HT1080 (cell line): ENCODE measurements around the gene TMIGD1. TPM values are rescaled to one million over a fixed set of nuclear protein-coding genes. Genes with fewer than 3 reads are reported as not detected.

Experiments
- DNase-seq: peaks from one replicate; pipeline ENCODE4 v3.0.0-alpha.2; 2015; ENCODE audit warnings: low read depth
- total RNA-seq: library from RNA; depleted of rRNA; stranded (reverse); fragments of >200 nt; shearing (Covaris generic); gene quantifications from 2 replicates; pipeline ENCODE4 v1.2.3, GENCODE V29; 2014

Gene TMIGD1
- total RNA-seq, 1 experiment from 2014 or later, result not detected

- DNase-seq, result peak; percentile 87
These were observed 1.8 kb downstream of the TMIGD1 start for GRCh38 chr17:30332057-30332542.

- no peak for DNase-seq
These were observed 7.0 kb downstream of the TMIGD1 start for GRCh38 chr17:30326809-30327208.

- no peak for DNase-seq
These were observed 9.1 kb downstream of the TMIGD1 start for GRCh38 chr17:30324723-30325122.

GRCh38 chr17:30323895-30324319 is 9.9 kb downstream of the TMIGD1 start:
- peak; percentile 71 for DNase-seq

GRCh38 chr17:30323262-30323894 is 10.5 kb downstream of the TMIGD1 start:
- DNase-seq, result no peak

- no peak for DNase-seq
These were observed 12.5 kb downstream of the TMIGD1 start for GRCh38 chr17:30321314-30321713.

GRCh38 chr17:30318155-30318554 is 15.7 kb downstream of the TMIGD1 start:
- peak; percentile 57 for DNase-seq

- no peak for DNase-seq
These were observed 17.1 kb downstream of the TMIGD1 start for GRCh38 chr17:30316736-30317135.

- DNase-seq, result no peak
These were observed 18.8 kb downstream of the TMIGD1 start for GRCh38 chr17:30315106-30315505.

GRCh38 chr17:30314474-30314873 is 19.4 kb downstream of the TMIGD1 start:
- no peak for DNase-seq

- DNase-seq, result no peak
These were observed 21.6 kb downstream of the TMIGD1 start for GRCh38 chr17:30312226-30312625.

GRCh38 chr17:30310562-30310961 is 23.3 kb downstream of the TMIGD1 start:
- DNase-seq, result no peak

- DNase-seq, result peak; percentile 11
These were observed 24.3 kb downstream of the TMIGD1 start for GRCh38 chr17:30309591-30309990.

GRCh38 chr17:30308406-30308805 is 25.5 kb downstream of the TMIGD1 start:
- no peak for DNase-seq

- DNase-seq, result no peak
These were observed 29.1 kb downstream of the TMIGD1 start for GRCh38 chr17:30304778-30305177.

GRCh38 chr17:30302241-30302640 is 31.6 kb downstream of the TMIGD1 start:
- no peak for DNase-seq

- DNase-seq, result no peak
These were observed 33.0 kb downstream of the TMIGD1 start for GRCh38 chr17:30300818-30301217.

- DNase-seq, result no peak
These were observed 34.9 kb downstream of the TMIGD1 start for GRCh38 chr17:30299000-30299399.

- no peak for DNase-seq
These were observed 36.1 kb downstream of the TMIGD1 start for GRCh38 chr17:30297715-30298114.

GRCh38 chr17:30296499-30297080 is 37.3 kb downstream of the TMIGD1 start:
- DNase-seq, result peak; percentile 43

GRCh38 chr17:30292286-30292858 is 41.5 kb downstream of the TMIGD1 start:
- DNase-seq, result no peak

- DNase-seq, result peak; percentile 83
These were observed 42.1 kb downstream of the TMIGD1 start, which contains the start of gene BLMH for GRCh38 chr17:30291543-30292285. Gene BLMH, minus strand, starts transcription at chr17:30291944. Its CDS starts 125 bp downstream, at chr17:30291819.
